Measurements from ENCODE around the gene KRTAP10-5.
"Not testable (repeated sequence)": the region's sequence is repeated elsewhere in the genome, so short reads cannot be mapped to it uniquely, and the experiment has no call there.

KRTAP10-5 gene

DNA sequence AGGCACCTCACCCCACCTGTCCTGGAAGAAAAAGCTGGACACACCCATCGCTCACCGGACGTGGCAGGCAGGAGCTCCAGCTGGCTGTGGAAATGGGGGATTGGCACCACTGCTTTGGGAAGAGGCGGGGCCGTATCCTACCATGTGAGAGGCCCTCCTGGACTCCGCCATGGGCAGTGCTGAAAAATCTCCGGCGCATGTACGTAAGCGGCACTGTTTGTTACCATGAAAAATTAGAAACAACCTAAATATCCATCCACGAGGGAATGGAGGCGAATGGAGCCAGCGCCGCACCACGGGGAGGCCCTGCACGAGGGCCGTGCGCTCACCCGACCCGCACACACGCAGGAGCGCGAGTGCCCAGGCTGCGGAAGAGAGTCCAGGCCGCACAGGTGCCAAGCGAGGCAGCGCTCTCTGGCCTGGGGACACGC, 34.6 kb upstream of the KRTAP10-5 start:
- DNase-seq (ENCODE audit: low read depth) = no peak
- H3K4me3 ChIP-seq (ENCODE audit: low read depth, low read length) = no peak overlapping the region
- TF ChIP-seq, protein P1, sequence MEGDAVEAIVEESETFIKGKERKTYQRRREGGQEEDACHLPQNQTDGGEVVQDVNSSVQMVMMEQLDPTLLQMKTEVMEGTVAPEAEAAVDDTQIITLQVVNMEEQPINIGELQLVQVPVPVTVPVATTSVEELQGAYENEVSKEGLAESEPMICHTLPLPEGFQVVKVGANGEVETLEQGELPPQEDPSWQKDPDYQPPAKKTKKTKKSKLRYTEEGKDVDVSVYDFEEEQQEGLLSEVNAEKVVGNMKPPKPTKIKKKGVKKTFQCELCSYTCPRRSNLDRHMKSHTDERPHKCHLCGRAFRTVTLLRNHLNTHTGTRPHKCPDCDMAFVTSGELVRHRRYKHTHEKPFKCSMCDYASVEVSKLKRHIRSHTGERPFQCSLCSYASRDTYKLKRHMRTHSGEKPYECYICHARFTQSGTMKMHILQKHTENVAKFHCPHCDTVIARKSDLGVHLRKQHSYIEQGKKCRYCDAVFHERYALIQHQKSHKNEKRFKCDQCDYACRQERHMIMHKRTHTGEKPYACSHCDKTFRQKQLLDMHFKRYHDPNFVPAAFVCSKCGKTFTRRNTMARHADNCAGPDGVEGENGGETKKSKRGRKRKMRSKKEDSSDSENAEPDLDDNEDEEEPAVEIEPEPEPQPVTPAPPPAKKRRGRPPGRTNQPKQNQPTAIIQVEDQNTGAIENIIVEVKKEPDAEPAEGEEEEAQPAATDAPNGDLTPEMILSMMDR (conservative IDR thresholded peaks at IDR 0.05; ENCODE audit: low read depth, low read length) = no peak

DNA sequence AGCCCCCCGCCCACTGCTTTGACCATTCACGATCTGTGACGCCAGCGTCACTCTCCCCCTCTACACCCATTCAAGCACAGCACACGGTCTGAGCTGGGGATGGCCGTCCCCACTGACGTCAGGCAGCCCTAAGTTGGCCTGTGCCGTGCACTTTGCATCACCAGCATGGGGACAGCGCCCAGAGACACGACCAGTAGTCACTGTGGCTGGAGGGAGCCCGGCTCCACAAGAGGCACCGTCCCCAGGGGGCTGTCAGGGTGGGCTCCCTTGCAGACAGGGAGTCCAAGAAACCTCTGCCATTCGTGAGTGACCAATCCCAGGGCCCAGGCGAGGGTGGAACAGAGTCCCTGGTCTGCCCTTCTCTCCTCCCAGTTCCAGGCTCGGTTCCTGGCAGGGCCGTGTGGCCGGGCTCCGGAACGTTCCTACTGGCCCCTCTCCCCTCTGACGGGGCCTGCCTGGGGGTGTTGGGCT, 33.8 kb upstream of the KRTAP10-5 start:
- no peak for DNase-seq (ENCODE audit: low read depth)
- H3K4me3 ChIP-seq (ENCODE audit: low read depth, low read length) = no peak overlapping the region
- TF ChIP-seq, protein P1 (conservative IDR thresholded peaks at IDR 0.05; ENCODE audit: low read depth, low read length) = no peak

DNA sequence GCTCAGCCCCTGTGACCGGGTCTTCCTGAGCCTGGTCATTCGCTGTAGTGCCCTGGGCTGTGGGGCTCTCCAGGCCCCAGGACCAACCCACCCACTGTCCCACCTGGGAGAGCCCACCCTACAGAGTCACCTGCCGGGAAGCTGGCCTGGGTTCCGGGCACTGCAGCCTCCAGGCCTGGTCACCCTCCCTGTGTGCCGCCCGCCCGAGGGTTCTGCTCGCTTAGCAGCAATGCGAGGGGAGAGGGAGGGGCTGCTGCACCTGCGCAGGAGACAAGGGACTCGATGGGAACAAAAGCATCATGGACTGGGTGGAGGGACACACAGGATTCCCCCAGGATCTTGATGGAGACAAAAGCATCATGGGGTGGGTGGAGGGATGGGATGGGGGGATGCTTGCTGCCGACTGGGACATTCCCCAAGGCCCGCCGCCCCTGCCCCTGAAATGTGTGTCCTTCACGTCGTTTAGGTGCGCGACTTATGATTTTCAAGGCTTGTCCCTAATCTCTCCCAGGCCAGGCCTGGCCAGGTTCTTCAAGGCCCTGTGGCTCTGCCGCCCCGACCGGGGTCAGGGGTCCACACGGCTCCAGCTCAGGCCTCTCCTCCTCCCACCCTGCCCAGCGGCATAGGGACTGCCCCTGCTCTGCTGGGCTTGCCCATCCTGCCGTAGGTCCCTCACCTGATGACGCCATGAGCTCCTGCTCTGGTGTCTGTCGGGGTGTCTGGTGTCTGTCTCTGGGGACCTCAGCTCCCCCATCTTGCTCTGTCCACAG, 33.2 kb upstream of the KRTAP10-5 start:
- H3K4me3 ChIP-seq (ENCODE audit: low read depth, low read length) = no peak overlapping the region
- no peak for DNase-seq (ENCODE audit: low read depth)
- TF ChIP-seq, protein P1 (conservative IDR thresholded peaks at IDR 0.05; ENCODE audit: low read depth, low read length) = no peak

DNA sequence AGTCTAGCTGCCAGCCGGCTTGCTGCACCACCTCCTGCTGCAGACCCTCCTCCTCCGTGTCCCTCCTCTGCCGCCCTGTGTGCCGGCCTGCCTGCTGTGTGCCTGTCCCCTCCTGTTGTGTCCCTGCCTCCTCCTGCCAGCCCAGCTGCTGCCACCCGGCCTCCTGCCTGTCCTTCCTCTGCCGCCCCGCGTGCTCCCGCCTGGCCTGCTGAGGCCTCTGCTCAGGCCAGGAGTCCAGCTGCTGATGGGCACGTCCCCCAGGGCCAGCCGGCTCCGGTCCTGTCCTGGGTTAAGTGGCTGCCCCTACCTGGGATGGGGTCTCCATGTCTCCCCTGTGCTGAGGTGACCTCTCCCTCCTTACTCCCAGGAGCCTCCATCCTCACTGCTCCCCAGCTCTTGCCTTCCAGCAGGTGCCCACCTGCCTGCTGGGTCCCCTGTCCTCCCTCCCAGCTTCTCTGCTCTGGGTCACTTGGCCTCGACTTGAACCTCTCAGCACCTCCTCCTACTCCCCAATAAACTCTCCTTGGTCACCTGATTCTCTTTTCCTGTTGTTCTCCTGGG, 32.3 kb upstream of the KRTAP10-5 start:
- TF ChIP-seq, protein P1 (conservative IDR thresholded peaks at IDR 0.05; ENCODE audit: low read depth, low read length) = no peak
- no peak overlapping the region for H3K4me3 ChIP-seq (ENCODE audit: low read depth, low read length)
- DNase-seq (ENCODE audit: low read depth) = no peak

DNA sequence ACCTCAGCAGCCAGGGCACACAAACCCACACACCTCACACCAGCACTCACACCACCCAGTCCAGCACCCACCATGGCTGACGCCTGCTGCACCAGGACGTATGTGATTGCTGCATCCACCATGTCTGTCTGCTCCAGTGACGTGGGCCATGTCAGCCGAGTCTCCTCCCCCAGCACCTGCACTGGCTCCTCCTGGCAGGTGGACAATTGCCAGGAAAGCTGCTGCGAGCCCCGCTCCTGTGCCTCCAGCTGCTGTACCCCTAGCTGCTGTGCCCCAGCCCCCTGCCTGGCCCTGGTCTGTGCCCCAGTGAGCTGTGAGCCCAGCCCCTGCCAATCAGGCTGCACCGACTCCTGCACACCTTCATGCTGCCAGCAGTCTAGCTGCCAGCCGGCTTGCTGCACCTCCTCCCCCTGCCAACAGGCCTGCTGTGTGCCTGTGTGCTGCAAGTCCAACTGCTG, 31.7 kb upstream of the KRTAP10-5 start, which contains the start of gene KRTAP10-8:
Gene KRTAP10-8, plus strand, starts transcription at position 51 of the 458 bp plus-strand sequence. Its CDS starts 22 bp downstream, at position 73.
- no peak within 1 kb of the TSS for H3K4me3 ChIP-seq (ENCODE audit: low read depth, low read length)
- no peak for DNase-seq (ENCODE audit: low read depth)
- TF ChIP-seq, protein P1 (conservative IDR thresholded peaks at IDR 0.05; ENCODE audit: low read depth, low read length) = no peak

DNA sequence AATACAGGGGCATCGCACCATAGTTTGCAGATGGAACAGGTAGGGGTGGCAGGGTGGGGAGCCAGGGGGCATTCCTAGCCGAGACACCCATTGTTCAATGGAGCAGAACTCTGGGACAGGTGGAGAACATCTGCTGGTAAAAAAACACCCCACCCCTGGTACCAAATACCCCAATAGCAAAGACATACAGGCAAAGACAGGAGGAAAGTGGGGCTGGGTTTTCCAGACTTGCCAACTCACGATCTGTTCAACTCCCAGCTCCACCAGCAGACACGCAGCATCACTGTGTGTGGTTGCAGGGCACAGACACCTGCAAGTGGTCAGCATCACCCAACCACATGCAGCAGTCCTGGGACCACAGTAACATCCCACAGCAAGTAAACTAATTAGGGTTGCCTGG, 31.1 kb upstream of the KRTAP10-5 start:
- DNase-seq (ENCODE audit: low read depth) = no peak
- H3K4me3 ChIP-seq (ENCODE audit: low read depth, low read length) = no peak overlapping the region
- TF ChIP-seq, protein P1 (conservative IDR thresholded peaks at IDR 0.05; ENCODE audit: low read depth, low read length) = no peak

DNA sequence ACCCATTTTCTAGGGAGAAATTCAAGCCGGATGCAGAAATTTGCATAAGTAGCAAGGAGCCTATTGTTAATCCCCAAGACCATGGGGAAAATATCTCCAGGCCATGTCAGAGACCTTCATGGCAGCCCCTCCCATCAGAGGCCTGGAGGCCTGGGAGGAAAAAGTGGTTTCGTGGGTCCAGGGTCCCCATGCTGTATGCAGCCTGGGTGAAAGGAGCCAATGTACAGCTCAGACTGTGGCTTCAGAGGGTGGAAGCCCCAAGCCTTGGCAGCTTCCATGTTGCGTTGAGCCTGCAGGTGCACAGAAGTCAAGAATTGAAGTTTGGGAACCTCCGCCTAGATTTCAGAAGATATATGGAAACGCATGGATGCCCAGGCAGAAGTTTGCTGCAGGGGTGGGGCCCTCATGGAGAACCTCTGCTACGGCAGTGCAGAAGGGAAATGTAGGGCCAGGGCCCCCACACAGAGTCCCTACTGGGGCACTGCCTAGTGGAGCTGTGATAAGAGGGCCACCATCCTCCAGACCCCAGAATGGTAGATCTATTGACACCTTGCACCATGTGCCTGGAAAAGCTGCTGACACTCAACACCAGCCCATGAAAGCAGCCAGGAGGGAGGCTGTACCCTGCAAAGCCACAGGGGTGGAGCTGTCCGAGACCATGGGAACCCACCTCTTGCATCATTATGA, 29.9 kb upstream of the KRTAP10-5 start:
- H3K4me3 ChIP-seq (ENCODE audit: low read depth, low read length); DNase-seq (ENCODE audit: low read depth): not testable (repeated sequence)

All from choroid plexus epithelial cell (primary cell).